A673 (cell line): ENCODE measurements around the gene FBXL7.

Experiments used
- EZH2 ChIP-seq: fragments of 200-600 bp; sonication (generic); IDR thresholded peaks from 2 replicates; pipeline ENCODE4 v1.6.1; 2017; ENCODE audit warnings: borderline replicate concordance, low read depth, mild to moderate bottlenecking, mixed read lengths, antibody characterized with exemption, low read length; ENCODE audit not compliant: poor library complexity, severe bottlenecking
- TF ChIP-seq, protein P1 (sequence below): fragments of 300-800, 200-600 bp; sonication (generic); conservative IDR thresholded peaks from 2 replicates; pipeline ENCODE4 v1.5.1; 2017; ENCODE audit warnings: low read depth, mild to moderate bottlenecking, antibody characterized with exemption, low read length, moderate library complexity, mixed read lengths

DNA sequence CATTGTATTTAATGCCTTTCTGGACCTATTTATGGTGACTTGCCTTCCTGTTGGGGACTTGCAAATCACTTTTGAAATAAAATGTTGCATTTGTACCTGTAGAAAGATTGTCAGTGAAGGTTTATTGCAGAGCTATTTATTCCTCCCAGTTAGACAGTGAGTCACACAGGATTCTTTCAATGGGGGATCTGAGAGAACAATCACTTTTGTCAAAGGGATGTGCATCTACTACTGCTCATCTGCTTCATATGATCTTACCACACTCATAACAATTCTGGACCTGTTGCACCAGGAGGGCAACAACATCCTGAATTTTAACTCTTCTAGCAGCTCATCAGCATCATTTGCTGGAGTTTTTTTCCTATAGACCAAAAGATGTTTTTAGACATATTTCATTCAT is 66.8 kb downstream of the FBXL7 start:
- TF ChIP-seq, protein P1, sequence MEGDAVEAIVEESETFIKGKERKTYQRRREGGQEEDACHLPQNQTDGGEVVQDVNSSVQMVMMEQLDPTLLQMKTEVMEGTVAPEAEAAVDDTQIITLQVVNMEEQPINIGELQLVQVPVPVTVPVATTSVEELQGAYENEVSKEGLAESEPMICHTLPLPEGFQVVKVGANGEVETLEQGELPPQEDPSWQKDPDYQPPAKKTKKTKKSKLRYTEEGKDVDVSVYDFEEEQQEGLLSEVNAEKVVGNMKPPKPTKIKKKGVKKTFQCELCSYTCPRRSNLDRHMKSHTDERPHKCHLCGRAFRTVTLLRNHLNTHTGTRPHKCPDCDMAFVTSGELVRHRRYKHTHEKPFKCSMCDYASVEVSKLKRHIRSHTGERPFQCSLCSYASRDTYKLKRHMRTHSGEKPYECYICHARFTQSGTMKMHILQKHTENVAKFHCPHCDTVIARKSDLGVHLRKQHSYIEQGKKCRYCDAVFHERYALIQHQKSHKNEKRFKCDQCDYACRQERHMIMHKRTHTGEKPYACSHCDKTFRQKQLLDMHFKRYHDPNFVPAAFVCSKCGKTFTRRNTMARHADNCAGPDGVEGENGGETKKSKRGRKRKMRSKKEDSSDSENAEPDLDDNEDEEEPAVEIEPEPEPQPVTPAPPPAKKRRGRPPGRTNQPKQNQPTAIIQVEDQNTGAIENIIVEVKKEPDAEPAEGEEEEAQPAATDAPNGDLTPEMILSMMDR = no peak
- TF ChIP-seq EZH2 = no peak
